Fibroblast of the aortic adventitia (primary cell): Measurements from ENCODE around the gene PARD3B. TPM values are rescaled to one million over a fixed set of nuclear protein-coding genes. Genes with fewer than 3 reads are reported as not detected.

ENCODE experiments used
- DNase-seq: peaks from one replicate; pipeline ENCODE4 v3.0.0-alpha.2; 2010; ENCODE audit warnings: low read depth
- H3K4me3 ChIP-seq: 2 replicates; pipeline ENCODE4 v1.5.1; 2011; ENCODE audit warnings: low read depth, mild to moderate bottlenecking, control low read depth, low read length, moderate library complexity
- total RNA-seq: library from RNA; depleted of rRNA; stranded (reverse); fragments of >200 nt; gene quantifications from 2 replicates; pipeline ENCODE4 v1.2.3, GENCODE V29; 2012; ENCODE audit warnings: low replicate concordance
- TF ChIP-seq, protein P1 (sequence below): IDR thresholded peaks from 2 replicates; pipeline ENCODE4 v1.5.1; 2011; ENCODE audit warnings: mild to moderate bottlenecking, low read length, control low read depth, inconsistent platforms; ENCODE audit not compliant: insufficient read depth

Gene PARD3B
- total RNA-seq, 1 donor: 15.9 TPM

GRCh38 chr2:204900487-204900886, 355.2 kb downstream of the PARD3B start:
- no peak overlapping the region for H3K4me3 ChIP-seq
- TF ChIP-seq, protein P1, sequence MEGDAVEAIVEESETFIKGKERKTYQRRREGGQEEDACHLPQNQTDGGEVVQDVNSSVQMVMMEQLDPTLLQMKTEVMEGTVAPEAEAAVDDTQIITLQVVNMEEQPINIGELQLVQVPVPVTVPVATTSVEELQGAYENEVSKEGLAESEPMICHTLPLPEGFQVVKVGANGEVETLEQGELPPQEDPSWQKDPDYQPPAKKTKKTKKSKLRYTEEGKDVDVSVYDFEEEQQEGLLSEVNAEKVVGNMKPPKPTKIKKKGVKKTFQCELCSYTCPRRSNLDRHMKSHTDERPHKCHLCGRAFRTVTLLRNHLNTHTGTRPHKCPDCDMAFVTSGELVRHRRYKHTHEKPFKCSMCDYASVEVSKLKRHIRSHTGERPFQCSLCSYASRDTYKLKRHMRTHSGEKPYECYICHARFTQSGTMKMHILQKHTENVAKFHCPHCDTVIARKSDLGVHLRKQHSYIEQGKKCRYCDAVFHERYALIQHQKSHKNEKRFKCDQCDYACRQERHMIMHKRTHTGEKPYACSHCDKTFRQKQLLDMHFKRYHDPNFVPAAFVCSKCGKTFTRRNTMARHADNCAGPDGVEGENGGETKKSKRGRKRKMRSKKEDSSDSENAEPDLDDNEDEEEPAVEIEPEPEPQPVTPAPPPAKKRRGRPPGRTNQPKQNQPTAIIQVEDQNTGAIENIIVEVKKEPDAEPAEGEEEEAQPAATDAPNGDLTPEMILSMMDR: no peak
- no peak for DNase-seq

- no peak for DNase-seq
- TF ChIP-seq, protein P1: no peak
- H3K4me3 ChIP-seq: no peak overlapping the region
Observed at GRCh38 chr2:204900910-204901309, 355.6 kb downstream of the PARD3B start.

DNA sequence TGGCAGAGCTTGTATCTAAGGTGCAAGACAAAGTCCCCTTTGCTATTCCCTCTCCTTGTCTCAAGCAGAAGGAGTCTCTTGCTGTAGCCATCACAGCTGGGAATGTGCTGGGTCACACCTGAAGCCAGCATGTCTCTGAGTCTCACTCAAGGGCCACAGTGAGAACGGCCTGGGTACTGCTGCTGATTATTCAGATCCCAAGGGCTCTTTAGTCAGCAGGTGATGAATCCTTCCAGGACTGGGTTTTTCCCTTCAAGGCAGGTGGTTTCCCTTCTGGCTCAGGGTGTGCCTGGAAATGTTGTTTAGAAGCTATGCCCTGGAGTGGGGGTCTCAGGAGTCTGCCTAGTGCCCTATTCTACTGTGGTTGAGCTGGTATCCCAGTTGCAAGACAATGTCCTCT, 356.3 kb downstream of the PARD3B start:
- TF ChIP-seq, protein P1: no peak
- H3K4me3 ChIP-seq: no peak overlapping the region
- DNase-seq: no peak

DNA sequence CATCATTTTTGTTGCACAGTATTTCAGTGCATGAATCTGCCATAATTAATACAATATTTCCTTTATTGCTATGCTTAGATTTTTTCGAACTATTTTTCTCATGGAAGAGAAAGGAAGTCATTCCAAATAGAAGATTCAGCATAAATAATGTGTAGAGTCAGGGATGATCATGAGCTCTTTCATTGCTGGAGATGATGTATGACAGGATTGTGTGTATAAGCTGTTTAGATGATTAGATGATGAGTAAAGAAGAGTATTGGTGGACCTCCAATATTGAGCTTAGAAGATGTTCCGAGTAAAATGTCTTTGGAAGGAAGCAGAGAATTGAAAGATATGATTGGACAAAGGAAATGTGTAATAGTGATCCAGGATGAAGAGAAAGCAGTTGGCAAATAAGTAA, 364.5 kb downstream of the PARD3B start:
- TF ChIP-seq, protein P1: no peak
- H3K4me3 ChIP-seq: no peak overlapping the region
- DNase-seq: no peak

- TF ChIP-seq, protein P1: no peak
- no peak for DNase-seq
- no peak overlapping the region for H3K4me3 ChIP-seq
Observed at GRCh38 chr2:204913312-204913711, 368.0 kb downstream of the PARD3B start.

GRCh38 chr2:204913854-204914464, 368.7 kb downstream of the PARD3B start:
- no peak overlapping the region for H3K4me3 ChIP-seq
- TF ChIP-seq, protein P1: no peak
- DNase-seq: no peak

GRCh38 chr2:204914708-204915107, 369.4 kb downstream of the PARD3B start:
- TF ChIP-seq, protein P1: no peak
- DNase-seq: no peak

More at GRCh38 chr2:204914708-204915107, 369.4 kb downstream of the PARD3B start:
- no peak overlapping the region for H3K4me3 ChIP-seq
